ENCODE data around the gene PSRC1.

Gene PSRC1

DNA sequence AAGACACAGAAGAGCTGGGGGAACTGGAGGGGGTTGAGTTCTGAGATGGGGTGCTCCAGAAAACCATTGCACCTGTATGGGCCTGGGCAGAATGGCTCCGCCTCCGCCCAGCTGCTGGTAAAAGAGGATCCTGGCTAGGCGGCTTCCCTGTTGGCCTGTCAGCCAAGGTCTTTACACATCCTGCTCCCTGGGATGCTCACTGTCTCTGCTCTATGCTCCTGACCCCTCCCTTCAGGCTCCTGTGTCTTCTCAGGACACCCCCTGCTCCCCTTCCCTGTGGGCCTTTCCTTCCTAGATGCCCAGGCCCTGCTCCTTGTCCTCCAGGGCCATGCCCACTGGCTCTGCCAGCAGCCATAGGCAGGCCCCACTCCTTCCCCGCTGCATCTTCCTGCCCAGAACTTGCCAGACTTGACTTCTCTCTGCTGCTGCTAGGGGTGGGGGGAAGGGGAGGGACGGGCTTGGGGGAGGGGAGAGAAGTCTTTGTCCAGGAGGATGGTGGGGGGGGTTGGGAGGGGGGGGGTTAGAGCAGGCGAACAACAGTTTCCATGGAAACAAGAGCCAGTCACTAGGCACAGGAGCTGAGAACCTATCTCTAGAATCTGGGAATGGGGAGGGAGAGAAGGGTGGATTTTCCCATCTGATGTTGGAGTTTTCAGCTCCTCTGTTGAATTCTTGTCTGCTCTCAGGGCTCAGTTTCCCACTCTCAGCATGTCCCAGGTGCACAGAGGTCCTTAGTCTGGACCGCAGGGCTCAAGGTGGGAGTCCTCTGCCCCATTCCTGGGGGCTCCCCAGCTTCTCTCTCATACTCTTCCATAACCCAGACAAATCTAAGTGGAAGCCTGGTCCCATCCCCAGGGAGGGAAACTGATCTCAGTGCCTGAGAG lies 23.0 kb downstream of the PSRC1 start:
- in situ Hi-C loops (cut with HindIII; ENCODE audit: low sequenced_read_pairs) = loop anchor here (5.0 kb wide), 1 partner anchor 58 kb away; no protein-coding TSS in a partner anchor

DNA sequence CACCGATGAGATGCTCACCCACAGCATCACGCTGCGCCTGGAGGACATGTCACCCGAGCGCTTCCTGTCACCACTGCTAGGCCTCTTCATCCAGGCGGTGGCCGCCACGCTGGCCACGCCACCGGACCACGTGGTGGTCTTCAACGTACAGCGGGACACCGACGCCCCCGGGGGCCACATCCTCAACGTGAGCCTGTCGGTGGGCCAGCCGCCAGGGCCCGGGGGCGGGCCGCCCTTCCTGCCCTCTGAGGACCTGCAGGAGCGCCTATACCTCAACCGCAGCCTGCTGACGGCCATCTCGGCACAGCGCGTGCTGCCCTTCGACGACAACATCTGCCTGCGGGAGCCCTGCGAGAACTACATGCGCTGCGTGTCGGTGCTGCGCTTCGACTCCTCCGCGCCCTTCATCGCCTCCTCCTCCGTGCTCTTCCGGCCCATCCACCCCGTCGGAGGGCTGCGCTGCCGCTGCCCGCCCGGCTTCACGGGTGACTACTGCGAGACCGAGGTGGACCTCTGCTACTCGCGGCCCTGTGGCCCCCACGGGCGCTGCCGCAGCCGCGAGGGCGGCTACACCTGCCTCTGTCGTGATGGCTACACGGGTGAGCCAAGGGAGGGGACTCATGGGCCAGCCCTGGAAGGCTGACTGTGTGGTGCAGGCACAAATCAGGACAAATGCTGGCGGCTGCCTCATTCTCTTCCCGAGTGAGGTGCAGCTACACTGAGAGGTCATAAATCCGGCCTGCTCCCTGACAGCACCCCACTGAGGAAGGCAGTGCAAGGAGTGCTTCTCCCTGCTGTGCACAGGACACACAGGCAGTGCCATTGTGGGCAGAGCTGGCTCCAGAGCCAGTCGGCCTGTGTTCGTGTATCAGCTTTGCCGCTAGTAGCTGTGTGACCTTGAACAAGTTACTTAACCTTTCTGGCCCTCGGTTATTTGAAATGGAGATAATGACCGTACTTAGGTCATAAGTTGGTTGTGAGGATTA lies 24.2 kb downstream of the PSRC1 start:
- in situ Hi-C loops (cut with HindIII; ENCODE audit: low sequenced_read_pairs) = loop anchor here (5.0 kb wide), 1 partner anchor 56 kb away; no protein-coding TSS in a partner anchor

DNA sequence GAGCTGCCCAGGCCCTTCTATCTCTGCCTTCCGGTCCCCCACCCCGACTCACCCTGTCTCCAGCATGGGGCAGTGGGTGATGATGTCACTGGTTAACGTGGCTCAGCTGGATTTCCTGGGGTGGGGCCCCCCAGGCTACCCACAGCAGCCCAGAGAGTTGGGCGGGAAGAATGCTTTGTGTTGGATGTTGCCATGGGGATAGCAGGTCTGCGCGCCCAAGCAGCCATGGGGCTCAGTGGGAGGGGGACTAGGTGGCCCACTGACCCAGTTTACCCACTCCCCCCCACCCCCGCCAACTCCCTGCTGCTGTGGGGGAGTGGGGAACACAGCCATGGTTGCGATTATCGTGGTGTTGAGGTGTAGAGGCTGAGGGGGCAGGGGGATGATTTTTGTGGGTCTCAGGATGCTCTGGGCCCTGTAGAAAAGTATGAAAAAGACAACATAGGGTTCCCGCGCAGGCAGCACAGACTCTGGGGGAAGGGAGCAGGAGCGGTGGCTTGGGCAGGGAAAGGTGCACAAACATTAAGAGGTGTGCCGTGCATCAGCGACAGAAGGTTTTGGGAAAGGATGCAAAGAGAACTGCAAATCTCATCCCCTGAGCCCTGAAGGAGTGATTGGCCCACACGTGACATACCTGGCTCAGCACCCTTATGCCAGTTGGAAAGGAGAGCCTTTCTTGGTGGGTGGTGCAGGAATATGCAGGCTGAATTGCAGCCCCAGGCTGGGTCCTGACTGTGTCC lies 25.1 kb downstream of the PSRC1 start:
- in situ Hi-C loops (cut with HindIII; ENCODE audit: low sequenced_read_pairs) = loop anchor here (5.0 kb wide), 1 partner anchor 56 kb away; no protein-coding TSS in a partner anchor

DNA sequence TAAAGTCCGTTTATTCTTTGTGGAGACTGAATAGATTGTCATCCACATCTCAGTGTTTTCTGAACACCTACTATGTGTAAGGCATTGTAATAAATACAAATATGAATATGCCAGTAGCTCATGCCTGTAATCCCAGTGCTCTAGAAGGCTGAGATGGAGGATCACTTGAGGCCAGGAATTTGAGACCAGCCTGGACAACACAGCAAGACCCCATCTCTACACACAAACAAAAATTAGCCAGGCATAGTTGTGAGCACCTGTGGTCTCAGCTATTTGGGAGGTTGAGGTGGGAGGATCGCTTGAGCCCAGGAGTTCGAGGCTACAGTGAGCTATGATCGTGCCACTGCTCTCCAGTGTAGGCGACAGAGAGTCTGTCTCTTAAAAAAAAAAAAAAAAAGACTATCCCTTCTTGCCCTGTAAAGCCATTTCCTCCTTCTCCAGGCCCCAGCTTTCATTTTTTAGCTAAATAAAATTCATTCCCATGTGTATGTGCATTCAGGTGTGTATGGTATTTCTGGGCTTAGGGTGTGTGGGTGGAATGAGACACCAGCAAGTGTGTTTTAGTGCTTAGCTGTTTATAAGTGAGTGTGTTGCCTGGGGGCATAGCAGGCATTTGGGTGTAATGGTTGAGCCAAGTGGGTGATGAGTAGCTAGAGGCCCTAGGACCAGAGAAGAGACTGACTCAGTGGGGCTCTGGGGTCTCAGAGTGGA lies 25.8 kb downstream of the PSRC1 start:
- in situ Hi-C loops (cut with HindIII; ENCODE audit: low sequenced_read_pairs) = loop anchor here (5.0 kb wide), 1 partner anchor 55 kb away; no protein-coding TSS in a partner anchor

DNA sequence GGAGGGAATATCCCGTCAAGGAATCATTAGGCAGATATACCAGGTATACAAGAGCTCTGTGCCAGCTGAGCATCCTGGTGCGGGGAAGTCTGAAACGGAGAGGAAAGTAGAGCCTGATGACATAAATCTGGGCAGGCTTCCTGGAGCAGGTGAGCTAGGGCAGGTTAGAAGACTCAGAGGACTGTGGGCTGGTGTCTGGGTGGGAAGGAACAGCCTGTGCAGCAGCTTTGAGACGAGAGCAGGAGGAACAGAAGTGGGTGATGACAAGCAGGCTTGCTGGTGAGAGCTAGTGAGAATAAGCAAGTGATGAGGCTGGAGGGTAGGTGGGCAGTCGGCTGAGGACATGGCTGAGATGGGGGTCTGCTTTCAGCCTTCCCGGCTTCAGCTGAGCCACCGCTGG lies 26.9 kb downstream of the PSRC1 start:
- in situ Hi-C loops (cut with HindIII; ENCODE audit: low sequenced_read_pairs) = loop anchor here (5.0 kb wide), 1 partner anchor 54 kb away; no protein-coding TSS in a partner anchor

DNA sequence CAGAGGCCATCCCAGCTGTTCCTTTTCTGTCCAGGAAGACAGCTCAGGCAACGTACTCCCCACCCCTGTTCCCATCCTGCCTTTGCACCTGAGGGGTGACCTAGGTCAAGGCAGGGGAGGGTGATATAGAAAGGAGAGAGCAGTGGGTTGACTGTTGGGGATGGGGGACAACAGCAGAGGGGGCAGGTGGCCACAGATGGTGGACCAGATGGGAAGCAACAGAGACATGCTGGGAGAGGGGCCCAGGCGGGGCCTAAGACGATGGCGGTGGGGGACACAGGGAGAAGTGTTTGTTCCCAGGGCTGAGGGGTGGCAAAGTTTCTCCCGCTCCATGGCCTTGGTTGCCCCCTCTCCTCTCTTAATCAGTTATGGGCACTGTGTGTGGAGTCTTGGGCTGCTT lies 27.3 kb downstream of the PSRC1 start:
- in situ Hi-C loops (cut with HindIII; ENCODE audit: low sequenced_read_pairs) = loop anchor here (5.0 kb wide), 1 partner anchor 53 kb away; no protein-coding TSS in a partner anchor

DNA sequence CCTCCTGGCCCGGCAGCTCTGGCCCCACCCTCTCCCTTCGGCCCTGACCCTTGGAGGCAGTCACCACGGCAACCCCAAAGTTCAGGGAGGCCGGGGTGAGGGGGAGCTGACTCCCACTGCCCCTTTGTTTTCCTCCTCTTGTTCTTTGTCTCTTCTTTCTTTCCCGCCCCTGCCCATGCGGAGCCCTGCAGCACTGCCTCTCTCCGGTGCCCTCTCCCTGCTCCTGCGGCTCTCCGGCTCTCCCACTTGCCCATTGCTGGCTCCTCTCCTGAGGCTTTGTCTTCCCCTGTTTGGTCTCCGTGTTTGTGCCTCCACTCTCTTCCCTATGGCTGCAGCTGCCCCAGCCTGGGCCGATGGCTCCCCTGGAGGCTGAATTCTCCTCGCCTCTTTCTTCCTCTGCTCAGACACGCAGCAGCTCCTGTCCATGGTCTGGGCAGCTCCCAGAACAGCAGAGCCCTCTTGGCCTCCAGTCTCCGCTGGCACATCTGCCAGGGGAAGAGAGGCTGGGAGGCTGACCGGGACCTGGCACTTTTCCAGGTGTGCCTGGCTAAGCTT lies 27.8 kb downstream of the PSRC1 start:
- in situ Hi-C loops (cut with HindIII; ENCODE audit: low sequenced_read_pairs) = loop anchor here (5.0 kb wide), 1 partner anchor 53 kb away; no protein-coding TSS in a partner anchor

DNA sequence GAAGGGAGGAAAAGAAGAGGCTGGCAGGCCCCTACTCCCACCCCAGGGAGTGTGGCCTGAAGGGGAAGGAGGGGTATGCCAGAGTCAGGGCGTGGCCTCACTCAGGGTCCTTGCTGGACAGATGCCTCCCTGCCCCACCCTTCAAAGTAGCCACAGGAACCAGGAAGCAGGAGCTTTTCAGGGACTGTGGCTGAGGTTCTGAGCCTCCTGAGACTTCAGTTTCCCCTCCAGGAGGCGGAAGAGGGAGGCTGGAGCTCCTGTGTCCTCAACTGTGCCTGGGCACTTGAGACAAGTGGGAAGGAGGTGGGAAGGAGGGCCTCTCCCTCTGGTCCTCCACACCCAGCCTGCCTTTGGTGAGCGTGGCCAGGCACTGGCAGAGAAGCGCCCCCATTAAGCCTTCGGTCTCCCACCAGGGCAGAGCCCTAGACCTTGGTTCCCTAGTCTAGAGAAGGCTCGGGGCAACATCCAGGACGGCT lies 28.3 kb downstream of the PSRC1 start:
- in situ Hi-C loops (cut with HindIII; ENCODE audit: low sequenced_read_pairs) = loop anchor here (5.0 kb wide), 1 partner anchor 52 kb away; no protein-coding TSS in a partner anchor

DNA sequence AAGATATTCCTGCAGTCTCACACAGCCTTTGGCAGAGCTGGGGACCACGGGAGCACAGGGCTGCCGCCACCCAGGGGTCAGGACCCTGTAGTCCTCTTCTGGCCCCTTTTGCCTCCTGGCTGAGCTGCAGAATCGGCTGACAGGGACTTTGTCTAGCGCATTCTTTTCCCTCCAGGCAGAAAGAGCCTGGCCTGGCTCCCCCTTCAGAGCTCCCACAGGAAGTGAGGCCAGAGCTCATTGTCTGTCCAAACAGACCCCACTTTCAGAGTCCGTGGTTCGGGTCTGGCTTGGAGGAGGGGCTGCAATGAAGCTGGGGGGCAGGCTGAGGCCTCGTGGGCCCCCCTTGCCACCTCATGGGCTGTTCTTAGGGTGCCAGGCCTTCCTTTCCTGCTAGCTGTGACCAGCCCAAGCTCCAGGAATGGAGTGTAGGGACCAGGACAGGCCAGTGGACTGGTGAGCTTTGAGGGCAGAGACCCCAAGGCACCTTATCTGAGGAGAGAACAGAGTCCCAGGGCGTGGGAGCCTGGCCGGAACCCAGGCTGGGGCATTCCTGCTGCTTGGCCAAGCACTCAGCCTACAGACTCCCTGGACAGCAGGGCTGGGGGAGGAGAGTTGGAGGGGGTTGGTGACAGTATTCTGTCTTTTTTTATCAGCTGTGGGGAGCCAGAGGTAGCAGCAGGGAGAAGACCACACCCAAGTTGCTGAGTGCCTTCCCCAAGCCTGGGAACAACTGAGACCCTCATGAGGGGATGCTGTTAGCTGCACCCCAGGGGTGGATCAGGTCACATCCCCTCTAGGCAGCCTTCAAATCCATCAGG lies 28.9 kb downstream of the PSRC1 start:
- in situ Hi-C loops (cut with HindIII; ENCODE audit: low sequenced_read_pairs) = no loop called here

DNA sequence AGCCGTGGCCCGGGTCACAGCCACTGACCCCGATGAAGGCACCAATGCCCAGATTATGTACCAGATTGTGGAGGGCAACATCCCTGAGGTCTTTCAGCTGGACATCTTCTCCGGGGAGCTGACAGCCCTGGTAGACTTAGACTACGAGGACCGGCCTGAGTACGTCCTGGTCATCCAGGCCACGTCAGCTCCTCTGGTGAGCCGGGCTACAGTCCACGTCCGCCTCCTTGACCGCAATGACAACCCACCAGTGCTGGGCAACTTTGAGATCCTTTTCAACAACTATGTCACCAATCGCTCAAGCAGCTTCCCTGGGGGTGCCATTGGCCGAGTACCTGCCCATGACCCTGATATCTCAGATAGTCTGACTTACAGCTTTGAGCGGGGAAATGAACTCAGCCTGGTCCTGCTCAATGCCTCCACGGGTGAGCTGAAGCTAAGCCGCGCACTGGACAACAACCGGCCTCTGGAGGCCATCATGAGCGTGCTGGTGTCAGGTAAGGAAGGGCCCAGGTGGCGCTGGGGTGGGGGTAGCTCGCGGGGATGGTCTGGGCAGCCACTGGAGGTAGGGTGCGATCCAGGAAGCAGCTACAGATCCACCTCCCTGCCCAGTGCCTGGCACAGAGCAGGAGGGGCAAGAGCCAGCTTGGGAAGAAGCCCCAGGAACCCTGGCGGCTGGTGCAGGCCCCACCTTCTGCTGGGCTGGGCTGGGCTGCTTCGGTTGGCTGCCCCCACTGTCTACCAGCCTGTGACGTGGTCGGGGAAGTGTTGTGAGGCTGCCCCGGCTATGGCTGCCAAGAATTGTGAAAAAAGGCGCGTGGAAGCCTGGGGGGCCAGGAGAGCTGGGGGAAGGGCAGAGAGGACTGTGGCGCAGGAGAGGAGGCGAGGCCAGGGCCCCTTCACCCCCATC lies 29.8 kb downstream of the PSRC1 start:
- in situ Hi-C loops (cut with HindIII; ENCODE audit: low sequenced_read_pairs) = no loop called here

DNA sequence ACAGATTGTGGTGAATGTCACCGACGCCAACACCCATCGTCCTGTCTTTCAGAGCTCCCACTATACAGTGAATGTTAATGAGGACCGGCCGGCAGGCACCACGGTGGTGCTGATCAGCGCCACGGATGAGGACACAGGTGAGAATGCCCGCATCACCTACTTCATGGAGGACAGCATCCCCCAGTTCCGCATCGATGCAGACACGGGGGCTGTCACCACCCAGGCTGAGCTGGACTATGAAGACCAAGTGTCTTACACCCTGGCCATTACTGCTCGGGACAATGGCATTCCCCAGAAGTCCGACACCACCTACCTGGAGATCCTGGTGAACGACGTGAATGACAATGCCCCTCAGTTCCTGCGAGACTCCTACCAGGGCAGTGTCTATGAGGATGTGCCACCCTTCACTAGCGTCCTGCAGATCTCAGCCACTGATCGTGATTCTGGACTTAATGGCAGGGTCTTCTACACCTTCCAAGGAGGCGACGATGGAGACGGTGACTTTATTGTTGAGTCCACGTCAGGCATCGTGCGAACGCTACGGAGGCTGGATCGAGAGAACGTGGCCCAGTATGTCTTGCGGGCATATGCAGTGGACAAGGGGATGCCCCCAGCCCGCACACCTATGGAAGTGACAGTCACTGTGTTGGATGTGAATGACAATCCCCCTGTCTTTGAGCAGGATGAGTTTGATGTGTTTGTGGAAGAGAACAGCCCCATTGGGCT lies 30.6 kb downstream of the PSRC1 start:
- in situ Hi-C loops (cut with HindIII; ENCODE audit: low sequenced_read_pairs) = no loop called here

DNA sequence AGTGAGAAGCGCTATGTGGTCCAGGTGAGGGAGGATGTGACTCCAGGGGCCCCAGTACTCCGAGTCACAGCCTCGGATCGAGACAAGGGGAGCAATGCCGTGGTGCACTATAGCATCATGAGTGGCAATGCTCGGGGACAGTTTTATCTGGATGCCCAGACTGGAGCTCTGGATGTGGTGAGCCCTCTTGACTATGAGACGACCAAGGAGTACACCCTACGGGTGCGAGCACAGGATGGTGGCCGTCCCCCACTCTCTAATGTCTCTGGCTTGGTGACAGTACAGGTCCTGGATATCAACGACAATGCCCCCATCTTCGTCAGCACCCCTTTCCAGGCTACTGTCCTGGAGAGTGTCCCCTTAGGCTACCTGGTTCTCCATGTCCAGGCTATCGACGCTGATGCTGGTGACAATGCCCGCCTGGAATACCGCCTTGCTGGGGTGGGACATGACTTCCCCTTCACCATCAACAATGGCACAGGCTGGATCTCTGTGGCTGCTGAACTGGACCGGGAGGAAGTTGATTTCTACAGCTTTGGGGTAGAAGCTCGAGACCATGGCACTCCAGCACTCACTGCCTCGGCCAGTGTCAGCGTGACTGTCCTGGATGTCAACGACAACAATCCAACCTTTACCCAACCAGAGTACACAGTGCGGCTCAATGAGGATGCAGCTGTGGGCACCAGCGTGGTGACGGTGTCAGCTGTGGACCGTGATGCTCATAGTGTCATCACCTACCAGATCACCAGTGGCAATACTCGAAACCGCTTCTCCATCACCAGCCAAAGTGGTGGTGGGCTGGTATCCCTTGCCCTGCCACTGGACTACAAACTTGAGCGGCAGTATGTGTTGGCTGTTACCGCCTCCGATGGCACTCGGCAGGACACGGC lies 31.4 kb downstream of the PSRC1 start:
- in situ Hi-C loops (cut with HindIII; ENCODE audit: low sequenced_read_pairs) = no loop called here

DNA sequence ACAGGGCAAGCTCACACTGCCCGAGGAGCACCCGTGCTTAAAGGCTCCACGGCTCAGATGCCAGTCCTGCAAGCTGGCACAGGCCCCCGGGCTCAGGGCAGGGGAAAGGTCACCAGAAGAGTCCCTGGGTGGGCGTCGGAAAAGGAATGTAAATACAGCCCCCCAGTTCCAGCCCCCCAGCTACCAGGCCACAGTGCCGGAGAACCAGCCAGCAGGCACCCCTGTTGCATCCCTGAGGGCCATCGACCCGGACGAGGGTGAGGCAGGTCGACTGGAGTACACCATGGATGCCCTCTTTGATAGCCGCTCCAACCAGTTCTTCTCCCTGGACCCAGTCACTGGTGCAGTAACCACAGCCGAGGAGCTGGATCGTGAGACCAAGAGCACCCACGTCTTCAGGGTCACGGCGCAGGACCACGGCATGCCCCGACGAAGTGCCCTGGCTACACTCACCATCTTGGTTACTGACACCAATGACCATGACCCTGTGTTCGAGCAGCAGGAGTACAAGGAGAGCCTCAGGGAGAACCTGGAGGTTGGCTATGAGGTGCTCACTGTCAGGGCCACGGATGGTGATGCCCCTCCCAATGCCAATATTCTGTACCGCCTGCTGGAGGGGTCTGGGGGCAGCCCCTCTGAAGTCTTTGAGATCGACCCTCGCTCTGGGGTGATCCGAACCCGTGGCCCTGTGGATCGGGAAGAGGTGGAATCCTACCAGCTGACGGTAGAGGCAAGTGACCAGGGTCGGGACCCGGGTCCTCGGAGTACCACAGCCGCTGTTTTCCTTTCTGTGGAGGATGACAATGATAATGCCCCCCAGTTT lies 32.3 kb downstream of the PSRC1 start:
- in situ Hi-C loops (cut with HindIII; ENCODE audit: low sequenced_read_pairs) = no loop called here

DNA sequence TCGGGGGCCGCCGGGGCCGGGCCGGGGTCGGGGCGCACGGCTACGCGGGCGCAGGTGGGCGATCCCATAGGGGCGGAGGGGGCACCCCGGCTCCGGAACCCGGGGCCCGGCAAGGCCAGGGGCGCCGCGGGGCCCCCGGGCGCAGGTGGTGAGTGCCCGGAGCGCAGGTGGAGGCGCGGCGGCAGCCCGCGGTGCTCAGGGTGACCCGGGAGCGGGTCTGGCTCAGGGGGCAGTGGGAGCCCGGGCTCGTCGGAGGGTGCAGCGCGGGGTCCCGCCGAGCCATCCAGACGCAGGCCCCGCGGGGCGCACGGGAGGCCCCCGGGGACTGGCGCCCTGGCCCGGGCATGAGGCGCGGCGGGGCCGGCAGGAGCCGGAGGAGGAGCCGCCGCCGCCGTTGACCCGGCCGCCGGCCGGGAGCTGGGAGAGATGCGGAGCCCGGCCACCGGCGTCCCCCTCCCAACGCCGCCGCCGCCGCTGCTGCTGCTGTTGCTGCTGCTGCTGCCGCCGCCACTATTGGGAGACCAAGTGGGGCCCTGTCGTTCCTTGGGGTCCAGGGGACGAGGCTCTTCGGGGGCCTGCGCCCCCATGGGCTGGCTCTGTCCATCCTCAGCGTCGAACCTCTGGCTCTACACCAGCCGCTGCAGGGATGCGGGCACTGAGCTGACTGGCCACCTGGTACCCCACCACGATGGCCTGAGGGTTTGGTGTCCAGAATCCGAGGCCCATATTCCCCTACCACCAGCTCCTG lies 33.1 kb downstream of the PSRC1 start:
- in situ Hi-C loops (cut with HindIII; ENCODE audit: low sequenced_read_pairs) = loop anchor here (10.0 kb wide), 1 partner anchor 155 kb away; no protein-coding TSS in a partner anchor

All from endothelial cell of hepatic sinusoid (primary cell).